Lower leg skin (tissue), 4 donors: Measurements from ENCODE around the gene PPP1R10. TPM values are rescaled to one million over a fixed set of nuclear protein-coding genes. Genes with fewer than 3 reads are reported as not detected.

ENCODE experiments used
- DNase-seq, 2 donors: peaks; one replicate each; pipeline ENCODE4 v3.0.0-alpha.2; 2019; ENCODE audit warnings: low spot score in 2 of 2
- H3K4me3 ChIP-seq: fragments of 200-600 bp; sonication (generic); 2 replicates; pipeline ENCODE4 v1.5.1; 2017; ENCODE audit warnings: mild to moderate bottlenecking, low read depth; ENCODE audit not compliant: poor library complexity, severe bottlenecking
- POLR2A ChIP-seq, 2 donors: fragments of 450-650 bp; IDR thresholded peaks; one replicate each; pipeline ENCODE4 v1.6.1; 2016 to 2017; ENCODE audit warnings: antibody characterized with exemption in 2 of 2, mild to moderate bottlenecking in 1 of 2, moderate library complexity in 1 of 2
- WGBS, 2 donors: methylation state at CpG; one replicate each; pipeline ENCODE4 v1.1.5; 2018; 5-methylcytosine and 5-hydroxymethylcytosine counted together
- intact Hi-C: fragments of 100-400 bp; cut with DNase I; formaldehyde crosslinking; loops from one replicate; pipeline ENCODE4 v1.15.0; 2023; ENCODE audit warnings: low total_unique reads
- total RNA-seq, 4 donors: library from RNA; depleted of rRNA; stranded (reverse); fragments of >200 nt; gene quantifications; one replicate each; pipeline ENCODE4 v1.1.0, GENCODE V29; 2016
- TF ChIP-seq, protein P1 (sequence below), 3 donors: fragments of 450-650 bp; IDR thresholded peaks; one replicate each; pipeline ENCODE4 v1.5.1; 2016; ENCODE audit warnings: antibody characterized with exemption in 3 of 3, mild to moderate bottlenecking in 3 of 3, moderate library complexity in 2 of 3

PPP1R10 gene
- total RNA-seq, 4 donors from 2014 or later, result 32.5 to 61.5 (median 49.4) TPM

DNA sequence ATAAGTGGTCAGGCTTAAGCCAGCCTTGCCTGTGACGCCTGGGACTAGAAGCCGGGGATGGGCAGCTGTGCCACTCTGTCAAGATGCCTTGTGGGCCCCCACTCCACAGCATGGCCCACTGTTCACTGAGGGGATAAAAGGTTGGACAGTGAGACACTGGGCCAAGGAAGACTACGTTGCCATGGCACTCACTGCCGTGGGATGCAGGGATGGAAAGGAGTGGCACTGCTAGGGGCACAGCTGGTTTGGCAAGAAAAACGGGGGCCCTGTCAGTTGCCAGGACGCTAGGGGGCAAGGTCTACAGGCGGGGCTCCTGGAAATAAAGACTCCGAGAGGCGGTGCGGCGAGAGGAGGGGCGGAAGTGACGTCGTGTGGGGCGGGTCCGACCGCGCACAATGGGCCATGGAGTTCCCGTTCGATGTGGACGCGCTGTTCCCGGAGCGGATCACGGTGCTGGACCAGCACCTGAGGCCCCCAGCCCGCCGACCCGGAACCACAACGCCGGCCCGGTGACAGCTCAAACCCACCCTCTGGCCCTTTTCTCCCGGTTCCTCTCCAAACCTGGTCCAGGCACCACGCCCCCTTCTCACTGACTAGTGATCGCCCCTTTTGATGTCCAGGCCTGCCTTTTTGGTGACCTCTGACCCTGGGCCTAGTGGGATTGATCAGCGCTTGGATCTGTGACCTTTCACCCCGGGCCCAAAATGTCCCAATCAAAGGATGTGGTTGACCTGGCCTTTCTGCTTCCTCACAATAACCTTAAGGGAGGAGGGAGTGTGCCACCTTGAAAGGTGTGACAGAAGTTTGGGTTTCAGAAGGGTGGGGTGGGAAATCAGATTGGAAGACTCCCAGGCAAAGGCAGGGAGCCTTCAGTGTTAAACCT, 9.7 kb upstream of the PPP1R10 start, which contains the start of gene ATAT1:
Gene ATAT1, plus strand, starts transcription at position 391 of the 883 bp plus-strand sequence.
- peak within 1 kb of the TSS; percentile 32 for H3K4me3 ChIP-seq
- intact Hi-C loops, result no loop called here
- TF ChIP-seq POLR2A (IDR thresholded peaks at IDR 0.05), result no peak
- TF ChIP-seq, protein P1, sequence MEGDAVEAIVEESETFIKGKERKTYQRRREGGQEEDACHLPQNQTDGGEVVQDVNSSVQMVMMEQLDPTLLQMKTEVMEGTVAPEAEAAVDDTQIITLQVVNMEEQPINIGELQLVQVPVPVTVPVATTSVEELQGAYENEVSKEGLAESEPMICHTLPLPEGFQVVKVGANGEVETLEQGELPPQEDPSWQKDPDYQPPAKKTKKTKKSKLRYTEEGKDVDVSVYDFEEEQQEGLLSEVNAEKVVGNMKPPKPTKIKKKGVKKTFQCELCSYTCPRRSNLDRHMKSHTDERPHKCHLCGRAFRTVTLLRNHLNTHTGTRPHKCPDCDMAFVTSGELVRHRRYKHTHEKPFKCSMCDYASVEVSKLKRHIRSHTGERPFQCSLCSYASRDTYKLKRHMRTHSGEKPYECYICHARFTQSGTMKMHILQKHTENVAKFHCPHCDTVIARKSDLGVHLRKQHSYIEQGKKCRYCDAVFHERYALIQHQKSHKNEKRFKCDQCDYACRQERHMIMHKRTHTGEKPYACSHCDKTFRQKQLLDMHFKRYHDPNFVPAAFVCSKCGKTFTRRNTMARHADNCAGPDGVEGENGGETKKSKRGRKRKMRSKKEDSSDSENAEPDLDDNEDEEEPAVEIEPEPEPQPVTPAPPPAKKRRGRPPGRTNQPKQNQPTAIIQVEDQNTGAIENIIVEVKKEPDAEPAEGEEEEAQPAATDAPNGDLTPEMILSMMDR (IDR thresholded peaks at IDR 0.05), result no peak
- 1 to 3% methylated on average over 28 to 33 of the region's 36 CpGs for WGBS, 2 donors
- DNase-seq, result peak; percentile 81 to 98

DNA sequence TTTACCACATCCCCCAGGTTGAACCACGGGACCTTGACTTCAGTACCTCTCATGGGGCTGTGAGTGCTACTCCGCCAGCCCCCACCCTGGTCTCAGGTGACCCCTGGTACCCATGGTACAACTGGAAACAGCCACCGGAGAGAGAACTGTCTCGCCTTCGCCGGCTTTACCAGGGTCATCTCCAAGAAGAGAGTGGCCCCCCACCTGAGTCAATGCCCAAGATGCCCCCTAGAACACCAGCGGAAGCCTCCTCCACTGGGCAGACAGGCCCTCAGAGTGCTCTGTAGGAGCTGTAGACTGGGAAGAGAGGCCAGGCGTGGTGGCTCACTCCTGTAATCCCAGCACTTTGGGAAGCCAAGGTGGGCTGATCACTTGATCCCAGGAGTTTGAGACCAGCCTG, 8.5 kb upstream of the PPP1R10 start:
- DNase-seq, result no peak
- intact Hi-C loops, result no loop called here
- no peak overlapping the region for H3K4me3 ChIP-seq
- WGBS, 2 donors, result 95 to 98% methylated on average over 8 of the region's 8 CpGs
- TF ChIP-seq POLR2A (IDR thresholded peaks at IDR 0.05), result no peak
- TF ChIP-seq, protein P1 (IDR thresholded peaks at IDR 0.05), result no peak

DNA sequence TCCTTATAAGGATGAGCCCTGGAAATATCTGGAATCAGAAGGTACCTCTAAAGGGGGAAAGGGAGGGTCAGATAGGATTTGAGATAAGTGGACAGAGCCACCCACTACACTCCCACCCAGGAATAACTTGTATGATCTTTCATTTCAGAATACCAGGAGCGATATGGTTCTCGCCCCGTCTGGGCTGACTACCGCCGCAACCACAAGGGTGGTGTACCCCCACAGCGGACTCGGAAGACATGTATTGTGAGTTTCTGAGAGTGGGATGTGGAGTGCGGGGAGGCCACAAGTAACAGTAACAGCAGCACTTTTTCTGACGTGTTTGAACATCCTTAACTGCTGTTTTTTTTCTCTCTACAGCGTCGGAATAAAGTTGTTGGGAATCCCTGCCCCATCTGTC, 2.5 kb upstream of the PPP1R10 start:
- TF ChIP-seq POLR2A (IDR thresholded peaks at IDR 0.05), result no peak
- TF ChIP-seq, protein P1 (IDR thresholded peaks at IDR 0.05), result no peak
- DNase-seq, result no peak
- 92 to 96% methylated on average over 11 of the region's 11 CpGs for WGBS, 2 donors
- H3K4me3 ChIP-seq, result no peak overlapping the region
- intact Hi-C loops, result no loop called here

DNA sequence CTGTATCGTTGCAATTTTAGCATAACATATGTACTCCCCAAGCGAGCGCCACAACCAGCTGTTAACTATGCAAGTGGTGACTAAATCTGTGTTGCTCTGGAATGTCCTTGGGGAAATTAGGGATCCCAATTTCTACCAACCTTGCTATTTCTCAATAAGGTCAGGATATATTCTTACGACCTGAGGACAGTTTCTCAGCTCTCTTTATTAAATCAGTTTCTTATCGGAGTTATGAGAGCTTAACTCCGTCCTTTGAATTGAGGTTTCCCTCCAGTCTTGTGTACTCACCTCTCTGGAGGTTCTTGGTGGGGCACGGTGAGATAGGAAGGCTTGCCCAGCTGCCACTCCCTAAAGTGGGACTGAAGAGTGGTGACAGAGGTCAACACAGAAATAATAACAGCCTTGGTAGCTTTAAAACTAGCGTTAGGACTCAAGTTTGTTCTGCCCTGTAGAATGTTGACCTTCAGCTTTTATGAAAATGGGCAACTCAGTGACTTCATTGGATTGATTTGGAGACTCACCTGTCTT, 1.3 kb upstream of the PPP1R10 start:
- 6 to 9% methylated on average over 8 of the region's 8 CpGs for WGBS, 2 donors
- peak overlapping the region; percentile 53 for H3K4me3 ChIP-seq
- TF ChIP-seq, protein P1 (IDR thresholded peaks at IDR 0.05), result no peak
- TF ChIP-seq POLR2A (IDR thresholded peaks at IDR 0.05), result no peak
- no peak for DNase-seq
- intact Hi-C loops, result no loop called here

DNA sequence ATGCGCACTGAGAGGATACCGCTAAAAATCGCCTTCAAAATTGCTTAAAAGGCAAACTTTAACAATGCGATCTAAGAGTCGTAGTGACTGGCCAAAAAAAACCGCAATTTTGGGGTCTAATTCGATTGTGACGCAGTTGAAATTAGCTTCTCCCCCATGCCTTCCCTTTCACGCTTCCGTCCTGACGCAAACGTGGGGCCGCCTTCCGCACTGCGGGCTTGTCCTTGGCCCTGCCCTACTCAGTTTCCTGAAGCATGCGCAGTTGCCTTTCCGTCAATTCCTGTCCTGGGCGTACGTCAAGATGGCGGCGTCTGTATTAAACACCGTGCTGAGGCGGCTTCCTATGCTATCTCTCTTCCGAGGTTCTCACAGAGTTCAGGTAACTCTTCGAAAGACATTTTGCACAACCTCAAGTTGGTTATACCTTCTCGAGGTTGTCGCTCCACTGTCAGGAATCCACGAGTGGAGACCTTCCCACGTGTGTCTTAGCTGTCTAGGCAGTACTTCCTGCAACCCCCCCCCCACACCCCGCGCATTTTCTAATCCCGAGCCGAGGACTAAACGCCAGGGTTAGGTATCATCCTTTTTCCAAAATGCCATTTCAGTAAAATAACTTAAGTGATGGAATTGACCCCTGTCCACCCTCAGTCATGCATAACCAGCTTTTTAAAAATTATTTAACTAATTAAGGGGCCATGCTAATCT, 674 bp upstream of the PPP1R10 start, which contains the start of gene MRPS18B:
Gene MRPS18B, plus strand, starts transcription at position 276 of the 705 bp plus-strand sequence. Its CDS starts 26 bp downstream, at position 302.
- peak; percentile 98 to 99 for DNase-seq
- intact Hi-C loops, result no loop called here
- TF ChIP-seq, protein P1 (IDR thresholded peaks at IDR 0.05), result no peak
- TF ChIP-seq POLR2A (IDR thresholded peaks at IDR 0.05), result peak in 1 of 2 donors; percentile 73
- H3K4me3 ChIP-seq, result peak within 1 kb of the TSS; percentile 88
- 0 to 1% methylated on average over 34 of the region's 34 CpGs for WGBS, 2 donors
